Suprapubic skin (tissue), 4 donors: ENCODE results near the gene SEPTIN5. TPM values are rescaled to one million over a fixed set of nuclear protein-coding genes. Genes with fewer than 3 reads are reported as not detected.

Experiments used
- DNase-seq, 2 donors: peaks; one replicate each; pipeline ENCODE4 v3.0.0-alpha.2; 2019; ENCODE audit warnings: low spot score in 2 of 2
- H3K27ac ChIP-seq: fragments of 200-600 bp; sonication (generic); one replicate; pipeline ENCODE4 v1.5.1; 2019
- H3K27me3 ChIP-seq: fragments of 200-600 bp; sonication (generic); one replicate; pipeline ENCODE4 v1.5.1; 2019
- H3K36me3 ChIP-seq: fragments of 200-600 bp; sonication (generic); one replicate; pipeline ENCODE4 v1.5.1; 2019
- H3K4me1 ChIP-seq: fragments of 200-600 bp; sonication (generic); one replicate; pipeline ENCODE4 v1.5.1; 2019
- H3K4me3 ChIP-seq: fragments of 200-600 bp; sonication (generic); one replicate; pipeline ENCODE4 v1.5.1; 2019; ENCODE audit warnings: mild to moderate bottlenecking
- H3K9me3 ChIP-seq: fragments of 200-600 bp; sonication (generic); one replicate; pipeline ENCODE4 v1.5.1; 2019
- EP300 ChIP-seq: sonication (generic); formaldehyde crosslinking; IDR thresholded peaks from one replicate; pipeline ENCODE4 v1.6.1; 2017; ENCODE audit warnings: antibody characterized with exemption
- POLR2A ChIP-seq, 2 donors: fragments of 450-650 bp; IDR thresholded peaks; one replicate each; pipeline ENCODE4 v1.6.1; 2017; ENCODE audit warnings: antibody characterized with exemption in 2 of 2, mild to moderate bottlenecking in 2 of 2, moderate library complexity in 2 of 2
- POLR2AphosphoS5 ChIP-seq, 3 donors: sonication (generic); formaldehyde crosslinking; IDR thresholded peaks; one replicate each; pipeline ENCODE4 v1.6.1; 2017; ENCODE audit warnings: antibody characterized with exemption in 3 of 3
- WGBS: methylation state at CpG from one replicate; pipeline ENCODE4 v1.1.5; 2018; 5-methylcytosine and 5-hydroxymethylcytosine counted together
- total RNA-seq, 4 donors: library from RNA; depleted of rRNA; stranded (reverse); fragments of >200 nt; gene quantifications; one replicate each; pipeline ENCODE4 v1.1.0, GENCODE V29; 2016
- TF ChIP-seq, protein P1 (sequence below), 2 donors: fragments of 200-600 bp in 1 of 2; fragments of 450-650 bp in 1 of 2; sonication (generic) in 1 of 2; IDR thresholded peaks; one replicate each; pipeline ENCODE4 v1.5.1; 2016 to 2019; ENCODE audit warnings: antibody characterized with exemption in 2 of 2, mild to moderate bottlenecking in 1 of 2, moderate library complexity in 1 of 2

The SEPTIN5 gene
- total RNA-seq, 4 donors from 2014 or later: 89.0 to 147 (median 129) TPM

GRCh38 chr22:19700790-19701419 is 13.4 kb upstream of the SEPTIN5 start:
- Histone ChIP-seq H3K4me1 (no peaks in the 10 kb centered on the region), H3K4me3 (no peak overlapping the region), H3K9me3 (no peaks in the 10 kb centered on the region), H3K36me3 (no peaks in the 10 kb centered on the region), H3K27ac (no peak overlapping the region), H3K27me3 (no peaks in the 10 kb centered on the region)
- WGBS: 91% methylated on average over 6 of the region's 6 CpGs
- TF ChIP-seq POLR2AphosphoS5 (IDR thresholded peaks at IDR 0.05): no peak
- TF ChIP-seq, protein P1, sequence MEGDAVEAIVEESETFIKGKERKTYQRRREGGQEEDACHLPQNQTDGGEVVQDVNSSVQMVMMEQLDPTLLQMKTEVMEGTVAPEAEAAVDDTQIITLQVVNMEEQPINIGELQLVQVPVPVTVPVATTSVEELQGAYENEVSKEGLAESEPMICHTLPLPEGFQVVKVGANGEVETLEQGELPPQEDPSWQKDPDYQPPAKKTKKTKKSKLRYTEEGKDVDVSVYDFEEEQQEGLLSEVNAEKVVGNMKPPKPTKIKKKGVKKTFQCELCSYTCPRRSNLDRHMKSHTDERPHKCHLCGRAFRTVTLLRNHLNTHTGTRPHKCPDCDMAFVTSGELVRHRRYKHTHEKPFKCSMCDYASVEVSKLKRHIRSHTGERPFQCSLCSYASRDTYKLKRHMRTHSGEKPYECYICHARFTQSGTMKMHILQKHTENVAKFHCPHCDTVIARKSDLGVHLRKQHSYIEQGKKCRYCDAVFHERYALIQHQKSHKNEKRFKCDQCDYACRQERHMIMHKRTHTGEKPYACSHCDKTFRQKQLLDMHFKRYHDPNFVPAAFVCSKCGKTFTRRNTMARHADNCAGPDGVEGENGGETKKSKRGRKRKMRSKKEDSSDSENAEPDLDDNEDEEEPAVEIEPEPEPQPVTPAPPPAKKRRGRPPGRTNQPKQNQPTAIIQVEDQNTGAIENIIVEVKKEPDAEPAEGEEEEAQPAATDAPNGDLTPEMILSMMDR (IDR thresholded peaks at IDR 0.05): no peak
- no peak for TF ChIP-seq EP300
- TF ChIP-seq POLR2A (IDR thresholded peaks at IDR 0.05): no peak
- DNase-seq: peak in 1 of 2 donors; percentile 28

DNA sequence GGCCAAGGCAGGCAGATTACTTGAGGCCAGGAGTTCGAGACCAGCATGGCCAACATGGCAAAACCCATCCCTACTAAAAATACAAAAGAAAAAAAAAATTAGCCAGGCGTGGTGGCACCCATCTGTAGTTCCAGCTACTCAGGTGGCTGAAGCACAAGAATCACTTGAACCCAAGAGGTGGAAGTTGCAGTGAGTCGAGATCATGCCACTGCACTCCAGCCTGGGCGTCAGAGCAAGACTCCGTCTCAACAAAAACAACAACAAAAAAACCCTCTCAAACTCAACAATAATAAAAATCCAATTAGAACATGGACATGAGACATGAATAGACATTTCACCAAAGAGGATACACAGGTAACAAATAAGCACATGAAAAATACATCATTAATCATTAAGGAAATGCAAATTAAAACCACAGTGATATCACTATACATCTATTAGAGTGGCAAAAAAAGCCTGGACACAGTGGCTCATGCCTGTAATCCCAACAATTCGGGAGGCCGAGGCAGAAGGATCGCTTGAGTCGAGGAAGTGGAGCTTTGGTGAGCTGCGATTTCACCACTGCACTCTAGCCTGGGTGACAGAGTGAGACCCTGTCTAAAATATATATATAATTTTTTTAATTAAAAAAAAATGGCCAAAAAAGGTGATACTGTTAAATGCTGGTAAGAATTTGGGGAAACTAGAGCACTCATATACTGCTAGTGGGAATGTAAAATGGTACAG is 12.7 kb upstream of the SEPTIN5 start:
- no peak for TF ChIP-seq POLR2A (IDR thresholded peaks at IDR 0.05)
- TF ChIP-seq, protein P1 (IDR thresholded peaks at IDR 0.05): no peak
- no peak for TF ChIP-seq EP300
- TF ChIP-seq POLR2AphosphoS5 (IDR thresholded peaks at IDR 0.05): no peak
- Histone ChIP-seq H3K27ac (no peak overlapping the region), H3K4me3 (no peak overlapping the region), H3K4me1 (no peaks in the 10 kb centered on the region), H3K27me3 (no peaks in the 10 kb centered on the region), H3K36me3 (no peaks in the 10 kb centered on the region), H3K9me3 (no peaks in the 10 kb centered on the region)
- DNase-seq: peak in 1 of 2 donors; percentile 23
- 86% methylated on average over 10 of the region's 10 CpGs for WGBS

GRCh38 chr22:19703869-19704268 is 10.4 kb upstream of the SEPTIN5 start:
- Histone ChIP-seq H3K36me3 (no peaks in the 10 kb centered on the region), H3K27me3 (no peaks in the 10 kb centered on the region), H3K4me1 (peaks cover 8% of the 10 kb centered on the region), H3K27ac (no peak overlapping the region), H3K9me3 (no peaks in the 10 kb centered on the region), H3K4me3 (no peak overlapping the region)
- TF ChIP-seq POLR2A (IDR thresholded peaks at IDR 0.05) (no peak), POLR2AphosphoS5 (IDR thresholded peaks at IDR 0.05) (no peak), EP300 (no peak)
- TF ChIP-seq, protein P1 (IDR thresholded peaks at IDR 0.05): no peak
- 64% methylated on average over 9 of the region's 9 CpGs for WGBS
- DNase-seq: peak in 1 of 2 donors; percentile 78

- Histone ChIP-seq H3K27me3 (no peaks in the 10 kb centered on the region), H3K9me3 (no peaks in the 10 kb centered on the region), H3K4me3 (no peak overlapping the region), H3K36me3 (no peaks in the 10 kb centered on the region), H3K27ac (no peak overlapping the region), H3K4me1 (peaks cover 14% of the 10 kb centered on the region)
- peak in 1 of 2 donors; percentile 65 for DNase-seq
- WGBS: 86% methylated on average over 8 of the region's 15 CpGs
- no peak for TF ChIP-seq POLR2A (IDR thresholded peaks at IDR 0.05)
- TF ChIP-seq EP300: no peak
Observed at GRCh38 chr22:19704355-19705015, 9.8 kb upstream of the SEPTIN5 start.

GRCh38 chr22:19705181-19705934 is 8.9 kb upstream of the SEPTIN5 start:
- TF ChIP-seq POLR2A (IDR thresholded peaks at IDR 0.05) (no peak), POLR2AphosphoS5 (IDR thresholded peaks at IDR 0.05) (no peak), EP300 (no peak)
- TF ChIP-seq, protein P1 (IDR thresholded peaks at IDR 0.05): no peak
- H3K27ac ChIP-seq: no peak overlapping the region
- WGBS: 85% methylated on average over 8 of the region's 14 CpGs
- H3K4me1 ChIP-seq: peaks cover 21% of the 10 kb centered on the region
- no peak overlapping the region for H3K4me3 ChIP-seq
- H3K9me3 ChIP-seq: no peaks in the 10 kb centered on the region
- no peaks in the 10 kb centered on the region for H3K27me3 ChIP-seq
- no peaks in the 10 kb centered on the region for H3K36me3 ChIP-seq
- DNase-seq: peak in 1 of 2 donors; percentile 74
